Left forelimb (tissue), 1 donor: ENCODE data around the gene DNLZ.
"Not testable (repeated sequence)": the region's sequence is repeated elsewhere in the genome, so short reads cannot be mapped to it uniquely, and the experiment has no call there.

Source experiments
- DNase-seq: peaks from one replicate; pipeline ENCODE4 v3.0.0-alpha.2; 2018; ENCODE audit warnings: low spot score

DNLZ gene

GRCh38 chr9:136331030-136331429 lies 32.5 kb downstream of the DNLZ start:
- DNase-seq = no peak

- no peak for DNase-seq
These were observed 33.0 kb downstream of the DNLZ start for GRCh38 chr9:136330406-136330990.

GRCh38 chr9:136329636-136330405 lies 33.7 kb downstream of the DNLZ start:
- DNase-seq = no peak

GRCh38 chr9:136329211-136329627 lies 34.3 kb downstream of the DNLZ start:
- DNase-seq = no peak

GRCh38 chr9:136328622-136329041 lies 34.9 kb downstream of the DNLZ start:
- no peak for DNase-seq

- DNase-seq = no peak
These were observed 35.4 kb downstream of the DNLZ start for GRCh38 chr9:136328011-136328621.

GRCh38 chr9:136327304-136327974 lies 36.1 kb downstream of the DNLZ start, which contains the start of gene GPSM1:
Gene GPSM1 (plus strand): TSS chr9:136327539. CDS start chr9:136327696, 157 bp downstream.
- DNase-seq = no peak

- DNase-seq = no peak
These were observed 36.7 kb downstream of the DNLZ start for GRCh38 chr9:136326761-136327303.

- no peak for DNase-seq
These were observed 37.3 kb downstream of the DNLZ start for GRCh38 chr9:136326061-136326760.

GRCh38 chr9:136325358-136325757 lies 38.2 kb downstream of the DNLZ start:
- DNase-seq = no peak

- DNase-seq = no peak
These were observed 38.8 kb downstream of the DNLZ start for GRCh38 chr9:136324501-136325300.

- DNase-seq = no peak
These were observed 40.2 kb downstream of the DNLZ start for GRCh38 chr9:136323371-136323789.

GRCh38 chr9:136322756-136323330 lies 40.7 kb downstream of the DNLZ start:
- no peak for DNase-seq

GRCh38 chr9:136321561-136321960 lies 42.0 kb downstream of the DNLZ start:
- no peak for DNase-seq

- DNase-seq = not testable (repeated sequence)
These were observed 42.6 kb downstream of the DNLZ start for GRCh38 chr9:136320972-136321371.

GRCh38 chr9:136319955-136320354 lies 43.6 kb downstream of the DNLZ start:
- not testable (repeated sequence) for DNase-seq

- DNase-seq = not testable (repeated sequence)
These were observed 44.3 kb downstream of the DNLZ start for GRCh38 chr9:136319244-136319643.

GRCh38 chr9:136318776-136319241 lies 44.7 kb downstream of the DNLZ start:
- no peak for DNase-seq

- DNase-seq = no peak
These were observed 45.3 kb downstream of the DNLZ start for GRCh38 chr9:136318111-136318775.

- DNase-seq = no peak
These were observed 45.8 kb downstream of the DNLZ start for GRCh38 chr9:136317695-136318094.
